K562 (cell line): ENCODE measurements around the gene NIM1K. TPM values are rescaled to one million over a fixed set of nuclear protein-coding genes. Genes with fewer than 3 reads are reported as not detected.

Source experiments
- ATAC-seq: fragments of 200-7000 bp; cut with Tn5 transposase; 3 replicates; pipeline ENCODE4 v1.9.1; 2020; ENCODE audit warnings: moderate library complexity
- BruUV-seq: library from RNA; stranded (reverse); fragments of 400-500 nt; replicated peaks from 2 replicates; lab custom pipeline; 2021; lab: Mats Ljungman, UMichigan
- CTCF ChIA-PET: fragments of 300-600 bp; formaldehyde crosslinking; extraction: SDS; loops from one replicate; lab custom pipeline; 2021; ENCODE audit warnings: low intra/inter-chr PET ratio; lab: Yijun Ruan, JAX
- POLR2A ChIA-PET: fragments of 300-600, 350-650 bp; sonication (Branson Sonifier 250); formaldehyde crosslinking; extraction: SDS; loops from one replicate; lab custom pipeline; 2021; ENCODE audit warnings: antibody characterized with exemption, inconsistent platforms; lab: Yijun Ruan, JAX
- DNase-seq, 4 experiments: peaks; one replicate each; pipeline versions ENCODE4 v3.0.0 to v3.0.0-alpha.2; 2011 to 2018; ENCODE audit warnings: low spot score in 3 of 4, mixed read lengths in 3 of 4; ENCODE audit errors: extremely low read depth in 1 of 4
- FAIRE-seq: peaks from 2 replicates; lab custom pipeline; 2011; peaks lifted over from hg19 to GRCh38; lab: Jason Lieb, UNC
- H2AFZ ChIP-seq: 2 replicates; pipeline ENCODE4 v1.6.0; 2011; ENCODE audit warnings: low read depth, low read length, control low read depth, inconsistent platforms
- H3K27ac ChIP-seq: fragments of 200-600 bp; 3 replicates; pipeline ENCODE4 v1.8.0; 2011; ENCODE audit warnings: low read depth, mild to moderate bottlenecking, control low read depth, inconsistent platforms, low read length, moderate library complexity, mixed read lengths; ENCODE audit errors: extremely low read depth
- H3K27me3 ChIP-seq, 2 experiments: fragments of 300-600 bp in 1 of 2; 2 replicates in 1 of 2; 3 replicates in 1 of 2; pipeline versions ENCODE4 v1.6.0 to v1.8.0; 2011; ENCODE audit warnings: inconsistent platforms in 2 of 2, low read length in 2 of 2, mild to moderate bottlenecking in 1 of 2, mixed read lengths in 1 of 2, moderate library complexity in 1 of 2; ENCODE audit not compliant: control insufficient read depth in 2 of 2, insufficient read depth in 2 of 2
- H3K36me3 ChIP-seq: fragments of 300-600 bp; 3 replicates; pipeline ENCODE4 v1.8.0; 2011; ENCODE audit warnings: mild to moderate bottlenecking, low read length, inconsistent platforms; ENCODE audit not compliant: control insufficient read depth, insufficient read depth
- H3K4me1 ChIP-seq, 2 experiments: fragments of 200-600 bp in 1 of 2; replicated peaks in 1 of 2; 2 replicates in 1 of 2; 3 replicates in 1 of 2; pipeline versions ENCODE4 v1.5.1 to v1.8.0; 2011; ENCODE audit warnings: inconsistent platforms in 2 of 2, low read length in 2 of 2, mild to moderate bottlenecking in 1 of 2, mixed read lengths in 1 of 2, moderate library complexity in 1 of 2; ENCODE audit not compliant: control insufficient read depth in 2 of 2, insufficient read depth in 2 of 2
- H3K4me2 ChIP-seq: 2 replicates; pipeline ENCODE4 v1.6.1; 2011; ENCODE audit warnings: low read length, control low read depth, inconsistent platforms, mixed read lengths; ENCODE audit not compliant: insufficient read depth
- H3K4me3 ChIP-seq: fragments of 200-600 bp; sonication (generic), shearing (Covaris generic); 2 replicates; pipeline ENCODE4 v1.5.1; 2016; ENCODE audit warnings: control low read depth, inconsistent platforms
- H3K79me2 ChIP-seq: fragments of 200-600 bp; 3 replicates; pipeline ENCODE4 v1.8.0; 2011; ENCODE audit warnings: low read length, inconsistent platforms; ENCODE audit not compliant: control insufficient read depth, insufficient read depth
- H3K9ac ChIP-seq, 2 experiments: 2 replicates each; pipeline versions ENCODE4 v1.6.0 to v1.6.1; 2011; ENCODE audit warnings: low read depth in 2 of 2, low read length in 2 of 2, control low read depth in 1 of 2, inconsistent platforms in 1 of 2, mild to moderate bottlenecking in 1 of 2, mixed read lengths in 1 of 2; ENCODE audit not compliant: insufficient read depth in 1 of 2
- H3K9me1 ChIP-seq: one replicate; pipeline ENCODE4 v1.6.0; 2011; ENCODE audit warnings: inconsistent platforms, mild to moderate bottlenecking, low read length, moderate library complexity; ENCODE audit not compliant: control insufficient read depth, insufficient read depth
- H3K9me3 ChIP-seq: replicated peaks from 2 replicates; pipeline ENCODE4 v1.5.1; 2011; ENCODE audit warnings: low read depth, low read length, inconsistent platforms; ENCODE audit not compliant: control insufficient read depth, insufficient read depth
- H4K20me1 ChIP-seq: replicated peaks from 2 replicates; pipeline ENCODE4 v1.6.1; 2011; ENCODE audit warnings: low read length, inconsistent platforms, mixed read lengths; ENCODE audit not compliant: control insufficient read depth, insufficient read depth
- CBFB ChIP-seq: sonication (generic); formaldehyde crosslinking; IDR thresholded peaks from 2 replicates; pipeline ENCODE4 v1.4.0; 2020; ENCODE audit warnings: mild to moderate bottlenecking, missing genetic modification reagents
- CBX1 ChIP-seq: sonication (generic); IDR thresholded peaks from 2 replicates; pipeline ENCODE4 v1.6.1; 2016; ENCODE audit warnings: antibody characterized with exemption, low read depth, mild to moderate bottlenecking
- CREBBP ChIP-seq: IDR thresholded peaks from one replicate; pipeline ENCODE4 v1.6.1; 2012; ENCODE audit warnings: low read depth, mild to moderate bottlenecking, control low read depth, inconsistent platforms, low read length
- ZNF668 ChIP-seq: fragments of 250-450 bp; sonication (Bioruptor Pico); IDR thresholded peaks from 2 replicates; pipeline ENCODE4 v1.8.0; 2022; ENCODE audit warnings: mild to moderate bottlenecking, inconsistent platforms
- ZNF740 ChIP-seq, 3 experiments: fragments of 200-800 bp in 1 of 3; sonication (Bioruptor generic) in 1 of 3; sonication (generic) in 1 of 3; formaldehyde crosslinking in 1 of 3; IDR thresholded peaks; 2 replicates each; pipeline versions ENCODE4 v1.6.1 to v1.8.0; 2016 to 2022; ENCODE audit warnings: mild to moderate bottlenecking in 2 of 3, missing compliant biosample characterization in 2 of 3, missing genetic modification characterization in 2 of 3, missing genetic modification reagents in 1 of 3
- WGBS: fragments of 100-300 bp; shearing (Covaris generic); methylation state at CpG from one replicate; pipeline ENCODE4 v1.1.6; 2016; ENCODE audit warnings: low coverage, mixed read lengths; ENCODE audit not compliant: insufficient coverage; ENCODE audit errors: missing lambda C conversion rate; 5-methylcytosine and 5-hydroxymethylcytosine counted together
- in situ Hi-C: fragments of 300-500 bp; cut with MboI; formaldehyde crosslinking; loops from 4 replicates; pipeline ENCODE4 v1.15.0; 2018; ENCODE audit warnings: inconsistent platforms, mixed read lengths
- intact Hi-C: fragments of 100-400 bp; cut with micrococcal nuclease; formaldehyde crosslinking; loops from 2 replicates; pipeline ENCODE4 v1.14.2; 2022
- polyA plus RNA-seq, 8 experiments: library from polyadenylated mRNA; depleted of rRNA in 4 of 8; stranded (reverse) in 5 of 8; unstranded in 3 of 8; fragments of >200 nt; fragmentation: Nextera tagmentation in 2 of 8; fragmentation: Illumina TruSeq in 1 of 8; extraction: Ambion mirVana in 2 of 8; extraction: Trizol in 1 of 8; gene quantifications; 2 replicates each; pipeline versions ENCODE4 v1.2.1 to v1.2.3, GENCODE V29; 2011 to 2014; ENCODE audit warnings: inconsistent platforms in 1 of 8, missing spikeins in 1 of 8
- total RNA-seq, 7 experiments: library from RNA; depleted of rRNA in 6 of 7; stranded (reverse); fragments of >200 nt in 6 of 7; fragmentation: Illumina TruSeq in 2 of 7; extraction: Trizol in 2 of 7; gene quantifications; 2 replicates each; pipeline versions ENCODE4 v1.2.1 to v1.2.3, GENCODE V29; 2011 to 2021; ENCODE audit warnings: low replicate concordance in 1 of 7

The NIM1K gene
- total and polyA plus RNA-seq, 9 of the 15 experiments (the other 6 are each of a cell fraction or from before 2014, with no cell fraction given), result 0.03 to 0.34 (median 0.08) TPM; not detected in 3

- Histone ChIP-seq H3K27ac (no peak overlapping the region), H3K36me3 (peaks cover 96% of the 10 kb centered on the region), H3K79me2 (peaks cover 24% of the 10 kb centered on the region), H3K9ac (no peak overlapping the region), H3K9me1 (no peaks in the 10 kb centered on the region)
- intact Hi-C loops, result no loop called here
- no peak for FAIRE-seq
- POLR2A ChIA-PET, result interaction anchor here (1.8 kb wide), 1 partner anchor 15 kb away, joined by 5 read pairs; no protein-coding TSS in a partner anchor
- no TSS peak for BruUV-seq
- TF ChIP-seq CBFB (CRISPR knock-in tag) (no peak), CREBBP (no peak), CBX1 (no peak), ZNF668 (CRISPR knock-in tag) (no peak), ZNF740 (CRISPR knock-in tag; IDR thresholded peaks at IDR 0.05) (no peak), ZNF740 (tag; IDR thresholded peaks at IDR 0.05) (no peak)
- TF ChIP-seq, all 486 proteins: peak for 0
- Histone ChIP-seq H3K27me3 (no peaks in the 10 kb centered on the region), H3K4me3 (no peak overlapping the region), H3K4me2 (no peak overlapping the region), H3K4me1 (peaks cover 1 to 11% of the 10 kb centered on the region in 2 experiments; a peak in 4 of 5 replicates), H4K20me1 (peaks cover 7% of the 10 kb centered on the region), H2AFZ (no peak overlapping the region), H3K9me3 (no peaks in the 10 kb centered on the region)
- WGBS, result 62% methylated on average over 2 of the region's 2 CpGs
- CTCF ChIA-PET, result no interaction called here
- ATAC-seq (no peak), DNase-seq (no peak)
- in situ Hi-C loops, result no loop called here
Observed at GRCh38 chr5:43296835-43297234, 104.8 kb downstream of the NIM1K start.
